Peyer's patch (tissue), 4 donors: ENCODE results near the gene NSUN3. TPM values are rescaled to one million over a fixed set of nuclear protein-coding genes. Genes with fewer than 3 reads are reported as not detected.

Experiments used
- DNase-seq, 3 donors: peaks; one replicate each; pipeline ENCODE4 v3.0.0-alpha.2; 2017 to 2019
- H3K27ac ChIP-seq, 4 donors: fragments of 200-600 bp; sonication (generic); one replicate each; pipeline ENCODE4 v1.5.1; 2016 to 2019
- H3K27me3 ChIP-seq, 2 donors: fragments of 200-600 bp; sonication (generic); one replicate each; pipeline ENCODE4 v1.5.1; 2019
- H3K36me3 ChIP-seq, 3 donors: fragments of 200-600 bp; sonication (generic); one replicate each; pipeline ENCODE4 v1.5.1; 2016 to 2019
- H3K4me1 ChIP-seq, 4 donors: fragments of 200-600 bp; sonication (generic); one replicate each; pipeline ENCODE4 v1.5.1; 2016 to 2019
- H3K4me3 ChIP-seq, 4 donors: fragments of 200-600 bp; sonication (generic); 1 replicate in 3 of 4; 2 replicates in 1 of 4; pipeline ENCODE4 v1.5.1; 2016 to 2019; ENCODE audit warnings: mild to moderate bottlenecking in 1 of 4
- H3K9me3 ChIP-seq, 4 donors: fragments of 200-600 bp; sonication (generic); one replicate each; pipeline ENCODE4 v1.5.1; 2016 to 2019; ENCODE audit warnings: mild to moderate bottlenecking in 1 of 4
- CTCF ChIP-seq, 6 experiments: fragments of 450-650 bp in 4 of 6; fragments of 200-600 bp in 2 of 6; sonication (generic) in 1 of 6; IDR thresholded peaks; one replicate each; pipeline ENCODE4 v1.5.1; 2017 to 2019; ENCODE audit warnings: antibody characterized with exemption in 6 of 6, mild to moderate bottlenecking in 3 of 6, moderate library complexity in 1 of 6
- POLR2A ChIP-seq, 2 donors: fragments of 450-650 bp; IDR thresholded peaks; one replicate each; pipeline ENCODE4 v1.5.1; 2017; ENCODE audit warnings: antibody characterized with exemption in 2 of 2, mild to moderate bottlenecking in 2 of 2, moderate library complexity in 2 of 2
- total RNA-seq, 4 donors: library from RNA; depleted of rRNA; stranded (reverse); fragments of >200 nt; gene quantifications; one replicate each; pipeline ENCODE4 v1.1.0, GENCODE V29; 2016

Gene NSUN3
- total RNA-seq, 4 donors from 2014 or later: 19.7 to 56.9 (median 22.9) TPM

- Histone ChIP-seq H3K9me3 (no peaks in the 10 kb centered on the region), H3K27ac (no peak overlapping the region), H3K4me3 (no peak overlapping the region), H3K27me3 (no peaks in the 10 kb centered on the region), H3K4me1 (no peaks in the 10 kb centered on the region), H3K36me3 (peaks cover 0 to 3% (median 0%) of the 10 kb centered on the region in 3 donors)
- no peak for DNase-seq
- TF ChIP-seq POLR2A (IDR thresholded peaks at IDR 0.05): no peak
- TF ChIP-seq CTCF (IDR thresholded peaks at IDR 0.05): no peak
Measured at GRCh38 chr3:94132777-94133176, 69.9 kb downstream of the NSUN3 start.

- TF ChIP-seq POLR2A (IDR thresholded peaks at IDR 0.05): no peak
- no peak for TF ChIP-seq CTCF (IDR thresholded peaks at IDR 0.05)
- Histone ChIP-seq H3K9me3 (no peaks in the 10 kb centered on the region), H3K36me3 (no peaks in the 10 kb centered on the region), H3K27me3 (no peaks in the 10 kb centered on the region), H3K27ac (no peak overlapping the region), H3K4me1 (no peaks in the 10 kb centered on the region), H3K4me3 (no peak overlapping the region)
- no peak for DNase-seq
Measured at GRCh38 chr3:94136133-94136532, 73.3 kb downstream of the NSUN3 start.

- no peak for DNase-seq
- no peak overlapping the region for H3K4me3 ChIP-seq
- H3K27me3 ChIP-seq: no peaks in the 10 kb centered on the region
- no peaks in the 10 kb centered on the region for H3K4me1 ChIP-seq
- H3K36me3 ChIP-seq: no peaks in the 10 kb centered on the region
- no peak overlapping the region for H3K27ac ChIP-seq
- TF ChIP-seq POLR2A (IDR thresholded peaks at IDR 0.05) (no peak), CTCF (IDR thresholded peaks at IDR 0.05) (no peak)
- no peaks in the 10 kb centered on the region for H3K9me3 ChIP-seq
Measured at GRCh38 chr3:94137377-94137776, 74.5 kb downstream of the NSUN3 start.

- Histone ChIP-seq H3K27me3 (no peaks in the 10 kb centered on the region), H3K36me3 (no peaks in the 10 kb centered on the region), H3K4me3 (no peak overlapping the region), H3K27ac (no peak overlapping the region), H3K9me3 (no peaks in the 10 kb centered on the region), H3K4me1 (no peaks in the 10 kb centered on the region)
- no peak for TF ChIP-seq CTCF (IDR thresholded peaks at IDR 0.05)
- no peak for TF ChIP-seq POLR2A (IDR thresholded peaks at IDR 0.05)
- DNase-seq: no peak
Measured at GRCh38 chr3:94146455-94146854, 83.6 kb downstream of the NSUN3 start.

GRCh38 chr3:94147012-94147411 lies 84.2 kb downstream of the NSUN3 start:
- Histone ChIP-seq H3K4me1 (no peaks in the 10 kb centered on the region), H3K9me3 (no peaks in the 10 kb centered on the region), H3K36me3 (no peaks in the 10 kb centered on the region), H3K27me3 (no peaks in the 10 kb centered on the region), H3K27ac (no peak overlapping the region), H3K4me3 (no peak overlapping the region)
- TF ChIP-seq CTCF (IDR thresholded peaks at IDR 0.05) (no peak), POLR2A (IDR thresholded peaks at IDR 0.05) (no peak)
- no peak for DNase-seq

- H3K27ac ChIP-seq: no peak overlapping the region
- no peaks in the 10 kb centered on the region for H3K4me1 ChIP-seq
- no peak for DNase-seq
- no peak for TF ChIP-seq POLR2A (IDR thresholded peaks at IDR 0.05)
- TF ChIP-seq CTCF (IDR thresholded peaks at IDR 0.05): no peak
- no peaks in the 10 kb centered on the region for H3K27me3 ChIP-seq
- no peak overlapping the region for H3K4me3 ChIP-seq
- no peaks in the 10 kb centered on the region for H3K9me3 ChIP-seq
- H3K36me3 ChIP-seq: no peaks in the 10 kb centered on the region
Measured at GRCh38 chr3:94150113-94150512, 87.3 kb downstream of the NSUN3 start.
